Thyroid gland (tissue), 4 donors: ENCODE data around the gene GPR31. TPM values are rescaled to one million over a fixed set of nuclear protein-coding genes. Genes with fewer than 3 reads are reported as not detected.
"Not testable (repeated sequence)": the region's sequence is repeated elsewhere in the genome, so short reads cannot be mapped to it uniquely, and the experiment has no call there.

Experiments used
- DNase-seq, 2 donors: peaks; one replicate each; pipeline ENCODE4 v3.0.0-alpha.2; 2019
- H3K27ac ChIP-seq, 3 donors: fragments of 200-600 bp; sonication (generic); 1 replicate in 2 of 3; 2 replicates in 1 of 3; pipeline ENCODE4 v1.5.1; 2016 to 2019; ENCODE audit warnings: mild to moderate bottlenecking in 1 of 3, moderate library complexity in 1 of 3
- H3K27me3 ChIP-seq: fragments of 200-600 bp; sonication (generic); one replicate; pipeline ENCODE4 v1.5.1; 2019
- H3K36me3 ChIP-seq, 2 donors: fragments of 200-600 bp; sonication (generic); one replicate each; pipeline ENCODE4 v1.5.1; 2016 to 2019
- H3K4me1 ChIP-seq, 2 donors: fragments of 200-600 bp; sonication (generic); one replicate each; pipeline ENCODE4 v1.5.1; 2017 to 2019
- H3K4me3 ChIP-seq, 3 donors: fragments of 200-600 bp; sonication (generic); replicated peaks in 1 of 3; 1 replicate in 2 of 3; 2 replicates in 1 of 3; pipeline ENCODE4 v1.5.1; 2016; ENCODE audit warnings: mild to moderate bottlenecking in 1 of 3
- H3K9me3 ChIP-seq: fragments of 200-600 bp; sonication (generic); one replicate; pipeline ENCODE4 v1.5.1; 2017
- CTCF ChIP-seq, 6 experiments: fragments of 200-600 bp in 3 of 6; fragments of 450-650 bp in 3 of 6; sonication (generic) in 3 of 6; IDR thresholded peaks; one replicate each; pipeline ENCODE4 v1.5.1; 2016 to 2019; ENCODE audit warnings: antibody characterized with exemption in 6 of 6, mild to moderate bottlenecking in 2 of 6, inconsistent platforms in 1 of 6, moderate library complexity in 1 of 6
- POLR2A ChIP-seq, 2 donors: fragments of 450-650 bp; IDR thresholded peaks; one replicate each; pipeline ENCODE4 v1.6.1; 2017; ENCODE audit warnings: antibody characterized with exemption in 2 of 2, mild to moderate bottlenecking in 2 of 2, moderate library complexity in 1 of 2
- WGBS, 2 donors: methylation state at CpG; one replicate each; pipeline ENCODE4 v1.1.5; 2017; 5-methylcytosine and 5-hydroxymethylcytosine counted together
- intact Hi-C: fragments of 100-400 bp; cut with DNase I; formaldehyde crosslinking; loops from one replicate; pipeline ENCODE4 v1.15.1; 2023
- total RNA-seq, 4 donors: library from RNA; depleted of rRNA; stranded (reverse); fragments of >200 nt; gene quantifications; one replicate each; pipeline ENCODE4 v1.2.3, GENCODE V29; 2016

Gene GPR31
- total RNA-seq: not detected

GRCh38 chr6:167157863-167158262 lies at the start of gene GPR31:
Gene GPR31, minus strand, starts transcription at chr6:167157980. Its CDS starts 149 bp downstream, at chr6:167157831.
- H3K9me3 ChIP-seq: no peaks in the 10 kb centered on the region
- no peaks in the 10 kb centered on the region for H3K4me1 ChIP-seq
- DNase-seq: no peak
- no peaks in the 10 kb centered on the region for H3K36me3 ChIP-seq
- 86 to 88% methylated on average over 4 of the region's 4 CpGs for WGBS, 2 donors
- TF ChIP-seq CTCF (IDR thresholded peaks at IDR 0.05): no peak
- TF ChIP-seq POLR2A (IDR thresholded peaks at IDR 0.05): no peak
- H3K27ac ChIP-seq: no peak within 1 kb of the TSS
- H3K27me3 ChIP-seq: no peaks in the 10 kb centered on the region
- intact Hi-C loops: no loop called here
- no peak within 1 kb of the TSS for H3K4me3 ChIP-seq

GRCh38 chr6:167207527-167207926 lies 49.7 kb upstream of the GPR31 start:
- no peak for DNase-seq
- WGBS, 2 donors: 87 to 92% methylated on average over 7 of the region's 7 CpGs
- Histone ChIP-seq H3K27ac (no peak overlapping the region), H3K9me3 (no peaks in the 10 kb centered on the region), H3K4me3 (no peak overlapping the region), H3K36me3 (no peaks in the 10 kb centered on the region), H3K27me3 (no peaks in the 10 kb centered on the region), H3K4me1 (no peaks in the 10 kb centered on the region)
- intact Hi-C loops: no loop called here
- TF ChIP-seq POLR2A (IDR thresholded peaks at IDR 0.05) (no peak), CTCF (IDR thresholded peaks at IDR 0.05) (no peak)

- H3K27ac ChIP-seq, DNase-seq, H3K4me1 ChIP-seq, intact Hi-C loops, H3K4me3 ChIP-seq, H3K27me3 ChIP-seq, H3K36me3 ChIP-seq, H3K9me3 ChIP-seq: not testable (repeated sequence)
- WGBS, 2 donors: 56 to 83% methylated on average over 7 to 10 of the region's 11 CpGs
Measured at GRCh38 chr6:167205316-167205715, 47.5 kb upstream of the GPR31 start.

GRCh38 chr6:167204059-167204348 lies 46.2 kb upstream of the GPR31 start:
- H3K4me3 ChIP-seq, H3K4me1 ChIP-seq, H3K9me3 ChIP-seq, H3K36me3 ChIP-seq, H3K27ac ChIP-seq, H3K27me3 ChIP-seq, intact Hi-C loops, DNase-seq: not testable (repeated sequence)
- WGBS, 2 donors: 77 to 83% methylated on average over 10 of the region's 10 CpGs

- H3K27ac ChIP-seq, H3K4me1 ChIP-seq, DNase-seq, intact Hi-C loops, H3K4me3 ChIP-seq, H3K36me3 ChIP-seq, H3K9me3 ChIP-seq, H3K27me3 ChIP-seq: not testable (repeated sequence)
- 90% methylated on average over 27 to 28 of the region's 29 CpGs for WGBS, 2 donors
Measured at GRCh38 chr6:167203261-167204058, 45.7 kb upstream of the GPR31 start.

GRCh38 chr6:167202613-167203012 lies 44.8 kb upstream of the GPR31 start:
- 64 to 68% methylated on average over 8 of the region's 8 CpGs for WGBS, 2 donors
- H3K27ac ChIP-seq, H3K4me3 ChIP-seq, H3K27me3 ChIP-seq, H3K4me1 ChIP-seq, H3K36me3 ChIP-seq, H3K9me3 ChIP-seq, DNase-seq, intact Hi-C loops: not testable (repeated sequence)

- intact Hi-C loops: no loop called here
Measured at GRCh38 chr6:167200806-167201205, 43.0 kb upstream of the GPR31 start.

GRCh38 chr6:167195941-167196610 lies 38.3 kb upstream of the GPR31 start:
- DNase-seq, H3K36me3 ChIP-seq, H3K27ac ChIP-seq, H3K9me3 ChIP-seq, H3K4me3 ChIP-seq, H3K4me1 ChIP-seq, H3K27me3 ChIP-seq, intact Hi-C loops: not testable (repeated sequence)
- 73 to 74% methylated on average over 12 to 13 of the region's 21 CpGs for WGBS, 2 donors

More at GRCh38 chr6:167200806-167201205, 43.0 kb upstream of the GPR31 start:
- WGBS, 2 donors: 94 to 97% methylated on average over 14 of the region's 14 CpGs
- DNase-seq: no peak
- TF ChIP-seq POLR2A (IDR thresholded peaks at IDR 0.05) (no peak), CTCF (IDR thresholded peaks at IDR 0.05) (no peak)
- no peak overlapping the region for H3K27ac ChIP-seq
- no peaks in the 10 kb centered on the region for H3K27me3 ChIP-seq
- no peak overlapping the region for H3K4me3 ChIP-seq
- no peaks in the 10 kb centered on the region for H3K36me3 ChIP-seq
- H3K9me3 ChIP-seq: no peaks in the 10 kb centered on the region
- H3K4me1 ChIP-seq: no peaks in the 10 kb centered on the region

- H3K27me3 ChIP-seq, H3K9me3 ChIP-seq, H3K4me3 ChIP-seq, H3K27ac ChIP-seq, intact Hi-C loops, DNase-seq, H3K36me3 ChIP-seq, H3K4me1 ChIP-seq: not testable (repeated sequence)
- WGBS, 2 donors: 73% methylated on average over 6 of the region's 6 CpGs
Measured at GRCh38 chr6:167193515-167194125, 35.8 kb upstream of the GPR31 start.
